ENCODE data around the gene HOXB4. TPM values are rescaled to one million over a fixed set of nuclear protein-coding genes. Genes with fewer than 3 reads are reported as not detected.

Gene HOXB4
- total RNA-seq, 2 experiments from 2014 or later, result 0.16 to 0.17 TPM

DNA sequence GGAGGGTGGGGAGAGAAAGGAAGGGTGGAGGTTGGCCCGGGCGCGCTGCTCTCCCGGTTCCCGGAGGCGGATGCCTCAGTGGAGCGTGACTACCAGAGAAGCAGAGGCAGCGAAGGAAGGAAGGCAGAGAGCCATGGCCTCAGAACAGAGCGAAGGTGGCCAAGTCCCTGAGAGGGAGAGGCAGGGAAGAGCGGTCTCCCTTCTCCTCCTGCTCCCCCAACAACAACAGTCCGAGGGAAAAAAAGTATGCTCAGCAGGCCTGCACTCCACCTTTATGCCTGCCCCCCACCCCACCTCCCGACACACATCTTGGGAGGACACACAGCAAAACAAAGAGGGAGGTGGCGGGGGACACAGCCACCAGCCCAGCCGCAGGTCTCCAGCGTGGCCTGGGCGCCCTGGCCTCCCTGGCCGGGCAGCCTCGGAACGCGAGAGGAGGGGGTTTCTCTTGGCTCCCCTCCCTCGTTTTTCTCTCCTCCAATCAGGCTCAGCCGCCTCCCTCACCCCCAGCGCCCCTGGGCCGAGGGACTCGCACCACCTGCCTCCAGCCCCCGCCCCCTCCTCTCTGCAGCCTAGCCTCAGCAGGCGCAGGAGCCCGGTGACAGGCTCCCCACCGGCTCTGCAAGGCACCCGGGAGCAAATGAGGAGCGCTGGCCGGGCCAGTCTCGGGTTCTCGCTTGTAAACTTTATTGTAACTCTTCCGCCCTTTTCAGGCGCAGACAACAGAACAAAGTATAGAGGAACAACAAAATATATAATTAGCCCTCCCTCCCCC, 33.7 kb upstream of the HOXB4 start:
- Histone ChIP-seq H3K36me3 (ENCODE audit: insufficient read depth, low read length) (no peaks in the 10 kb centered on the region), H3K4me3 (ENCODE audit: low read length) (peak overlapping the region; percentile 71), H3K9me3 (ENCODE audit: control insufficient read depth in 1 of 2, insufficient read depth in 1 of 2, low read length in 2 of 2) (peaks cover 0 to 13% of the 10 kb centered on the region in 2 experiments), H3K4me1 (ENCODE audit: insufficient read depth, low read length) (peaks cover 57% of the 10 kb centered on the region), H3K27me3 (ENCODE audit: control insufficient read depth in 1 of 2, insufficient read depth in 2 of 2, low read length in 2 of 2) (peaks cover 76 to 85% of the 10 kb centered on the region in 2 experiments), H3K27ac (ENCODE audit: low read depth in 1 of 2, low read length in 2 of 2) (no peak overlapping the region)
- Mint-ChIP-seq H3K4me1 (ENCODE audit: low read depth) (peaks cover 55% of the 10 kb centered on the region), H3K27ac (no peak overlapping the region), H3K9me3 (no peaks in the 10 kb centered on the region), H3K36me3 (ENCODE audit: low read depth) (no peaks in the 10 kb centered on the region), H3K4me3 (peak overlapping the region; percentile 89), H3K27me3 (peaks cover 92% of the 10 kb centered on the region)
- POLR2A ChIA-PET, result no interaction called here
- intact Hi-C loops (cut with DNase I, micrococcal nuclease), result loop anchor here in 1 of 2 experiments (5.0 to 10.0 kb wide), 2 partner anchors 275 to 767 kb away; partner anchors contain the start of gene SCRN2
- CTCF ChIA-PET, result interaction anchor here (1.1 kb wide), 2 partner anchors 23 to 600 kb away, joined by 3 read pairs; no protein-coding TSS in a partner anchor
- ATAC-seq (ENCODE audit: poor library complexity) (no peak), DNase-seq (peak in 2 of 14 experiments; percentile 30 to 42)
- TF ChIP-seq, protein P1, sequence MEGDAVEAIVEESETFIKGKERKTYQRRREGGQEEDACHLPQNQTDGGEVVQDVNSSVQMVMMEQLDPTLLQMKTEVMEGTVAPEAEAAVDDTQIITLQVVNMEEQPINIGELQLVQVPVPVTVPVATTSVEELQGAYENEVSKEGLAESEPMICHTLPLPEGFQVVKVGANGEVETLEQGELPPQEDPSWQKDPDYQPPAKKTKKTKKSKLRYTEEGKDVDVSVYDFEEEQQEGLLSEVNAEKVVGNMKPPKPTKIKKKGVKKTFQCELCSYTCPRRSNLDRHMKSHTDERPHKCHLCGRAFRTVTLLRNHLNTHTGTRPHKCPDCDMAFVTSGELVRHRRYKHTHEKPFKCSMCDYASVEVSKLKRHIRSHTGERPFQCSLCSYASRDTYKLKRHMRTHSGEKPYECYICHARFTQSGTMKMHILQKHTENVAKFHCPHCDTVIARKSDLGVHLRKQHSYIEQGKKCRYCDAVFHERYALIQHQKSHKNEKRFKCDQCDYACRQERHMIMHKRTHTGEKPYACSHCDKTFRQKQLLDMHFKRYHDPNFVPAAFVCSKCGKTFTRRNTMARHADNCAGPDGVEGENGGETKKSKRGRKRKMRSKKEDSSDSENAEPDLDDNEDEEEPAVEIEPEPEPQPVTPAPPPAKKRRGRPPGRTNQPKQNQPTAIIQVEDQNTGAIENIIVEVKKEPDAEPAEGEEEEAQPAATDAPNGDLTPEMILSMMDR (IDR thresholded peaks at IDR 0.05), result no peak

DNA sequence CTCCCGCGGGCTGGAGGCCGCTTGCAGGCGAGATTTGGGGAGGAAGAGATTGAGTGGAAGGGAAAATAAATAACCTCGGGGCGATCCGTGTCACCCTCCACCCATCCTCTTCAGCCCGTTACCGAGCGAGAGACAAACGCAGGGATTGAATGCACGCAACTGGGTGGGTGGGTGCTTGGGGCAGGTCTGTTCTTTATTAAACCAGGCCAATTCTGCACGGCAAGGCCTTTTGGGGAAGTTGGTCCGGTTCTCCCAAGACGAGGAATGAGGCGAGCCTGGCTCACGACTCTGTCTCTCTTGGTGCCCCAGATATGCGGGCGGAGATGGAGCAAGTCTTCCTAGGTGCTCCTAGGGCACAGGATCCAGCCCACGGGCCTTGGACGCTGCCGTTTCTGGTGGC, 33.1 kb upstream of the HOXB4 start:
- Mint-ChIP-seq H3K4me3 (peak overlapping the region; percentile 89), H3K27ac (no peak overlapping the region), H3K36me3 (ENCODE audit: low read depth) (no peaks in the 10 kb centered on the region), H3K4me1 (ENCODE audit: low read depth) (peaks cover 52% of the 10 kb centered on the region), H3K27me3 (peaks cover 92% of the 10 kb centered on the region), H3K9me3 (no peaks in the 10 kb centered on the region)
- peaks cover 0 to 10% of the 10 kb centered on the region in 2 experiments for H3K9me3 ChIP-seq (ENCODE audit: control insufficient read depth in 1 of 2, insufficient read depth in 1 of 2, low read length in 2 of 2)
- H3K4me3 ChIP-seq (ENCODE audit: low read length), result peak overlapping the region; percentile 71
- no peak overlapping the region for H3K27ac ChIP-seq (ENCODE audit: low read depth in 1 of 2, low read length in 2 of 2)
- H3K4me1 ChIP-seq (ENCODE audit: insufficient read depth, low read length), result peaks cover 57% of the 10 kb centered on the region
- ATAC-seq (ENCODE audit: poor library complexity) (no peak), DNase-seq (peak in 1 of 14 experiments; percentile 44)
- H3K36me3 ChIP-seq (ENCODE audit: insufficient read depth, low read length), result no peaks in the 10 kb centered on the region
- peaks cover 76 to 80% of the 10 kb centered on the region in 2 experiments for H3K27me3 ChIP-seq (ENCODE audit: control insufficient read depth in 1 of 2, insufficient read depth in 2 of 2, low read length in 2 of 2)
- ChIA-PET POLR2A (no interaction called here), CTCF (no interaction called here)
- TF ChIP-seq, protein P1 (IDR thresholded peaks at IDR 0.05), result no peak
- intact Hi-C loops (cut with DNase I, micrococcal nuclease), result loop anchor here in 1 of 2 experiments (5.0 to 10.0 kb wide), 2 partner anchors 274 to 766 kb away; partner anchors contain the start of gene SCRN2

- Mint-ChIP-seq H3K27me3 (peaks cover 89% of the 10 kb centered on the region), H3K27ac (no peak within 1 kb of the TSS), H3K4me1 (ENCODE audit: low read depth) (peaks cover 51% of the 10 kb centered on the region), H3K4me3 (peak within 1 kb of the TSS; percentile 89), H3K36me3 (ENCODE audit: low read depth) (no peaks in the 10 kb centered on the region), H3K9me3 (no peaks in the 10 kb centered on the region)
- H3K4me3 ChIP-seq (ENCODE audit: low read length), result peak within 1 kb of the TSS; percentile 71
- H3K9me3 ChIP-seq (ENCODE audit: control insufficient read depth in 1 of 2, insufficient read depth in 1 of 2, low read length in 2 of 2), result peaks cover 0 to 14% of the 10 kb centered on the region in 2 experiments
- ATAC-seq (ENCODE audit: poor library complexity), result peak; percentile 18
- peaks cover 75 to 80% of the 10 kb centered on the region in 2 experiments for H3K27me3 ChIP-seq (ENCODE audit: control insufficient read depth in 1 of 2, insufficient read depth in 2 of 2, low read length in 2 of 2)
- ChIA-PET POLR2A (interaction anchor here (0.6 to 1.5 kb wide), 3 partner anchors 8 to 24 kb away, joined by 3 to 9 read pairs (median 5); partner anchors contain the start of gene HOXB5), CTCF (interaction anchor here (0.7 to 4.1 kb wide), 2 partner anchors 8 to 135 kb away, joined by 3 to 20 read pairs; no protein-coding TSS in a partner anchor)
- TF ChIP-seq, protein P1 (IDR thresholded peaks at IDR 0.05), result no peak
- DNase-seq, result peak in 7 of 14 experiments; percentile 36 to 70 (median 60)
- H3K27ac ChIP-seq (ENCODE audit: low read depth in 1 of 2, low read length in 2 of 2), result no peak within 1 kb of the TSS
- no peaks in the 10 kb centered on the region for H3K36me3 ChIP-seq (ENCODE audit: insufficient read depth, low read length)
- H3K4me1 ChIP-seq (ENCODE audit: insufficient read depth, low read length), result peaks cover 57% of the 10 kb centered on the region
- intact Hi-C loops (cut with DNase I, micrococcal nuclease), result loop anchor here in 1 of 2 experiments (5.0 to 10.0 kb wide), 2 partner anchors 273 to 766 kb away; partner anchors contain the start of gene SCRN2
These were observed 32.4 kb upstream of the HOXB4 start, which contains the start of gene HOXB7 for GRCh38 chr17:48610282-48611211. Gene HOXB7 (minus strand): TSS chr17:48611017. CDS start chr17:48610918, 99 bp downstream.
